ENCODE results near the gene IFNG-AS1.

DNA sequence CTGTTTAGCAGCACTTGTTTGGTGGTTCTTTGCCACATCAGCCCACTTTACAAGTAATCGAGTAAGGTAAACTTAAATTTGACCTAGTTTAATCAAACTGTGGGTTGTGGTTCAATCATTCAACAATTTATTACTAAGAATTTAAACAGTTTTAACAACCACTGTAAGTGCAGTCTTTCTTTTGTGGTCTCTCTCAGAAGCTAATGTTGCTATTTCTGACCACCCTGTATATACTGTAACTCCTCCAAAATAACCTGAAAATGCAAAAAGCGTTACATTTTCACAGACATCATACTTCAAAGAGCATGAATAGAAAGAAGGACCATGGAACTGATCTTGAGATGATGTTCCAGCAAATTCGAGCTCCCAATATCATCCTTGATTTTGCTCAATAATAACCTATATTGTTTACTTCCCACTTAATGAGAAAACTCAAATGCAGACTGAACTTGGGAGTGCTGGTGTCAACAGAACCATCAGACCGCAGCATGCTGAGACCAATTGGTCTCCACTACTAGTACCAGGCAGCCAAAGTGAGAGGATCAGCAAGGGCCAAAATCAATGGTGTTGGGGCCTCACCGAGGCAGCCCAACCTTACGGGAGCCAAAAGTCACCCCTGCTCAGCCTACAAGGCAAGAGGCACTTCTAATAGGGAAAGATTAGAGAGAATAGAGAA lies 22.1 kb downstream of the IFNG-AS1 start:
- TF ChIP-seq, protein P1, sequence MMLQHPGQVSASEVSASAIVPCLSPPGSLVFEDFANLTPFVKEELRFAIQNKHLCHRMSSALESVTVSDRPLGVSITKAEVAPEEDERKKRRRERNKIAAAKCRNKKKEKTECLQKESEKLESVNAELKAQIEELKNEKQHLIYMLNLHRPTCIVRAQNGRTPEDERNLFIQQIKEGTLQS (IDR thresholded peaks at IDR 0.05) = no peak
- TF ChIP-seq EZH2phosphoT487 (IDR thresholded peaks at IDR 0.05; ENCODE audit: borderline replicate concordance) = no peak
- TF ChIP-seq EZH2 (IDR thresholded peaks at IDR 0.05) = no peak
- TF ChIP-seq, protein P2, sequence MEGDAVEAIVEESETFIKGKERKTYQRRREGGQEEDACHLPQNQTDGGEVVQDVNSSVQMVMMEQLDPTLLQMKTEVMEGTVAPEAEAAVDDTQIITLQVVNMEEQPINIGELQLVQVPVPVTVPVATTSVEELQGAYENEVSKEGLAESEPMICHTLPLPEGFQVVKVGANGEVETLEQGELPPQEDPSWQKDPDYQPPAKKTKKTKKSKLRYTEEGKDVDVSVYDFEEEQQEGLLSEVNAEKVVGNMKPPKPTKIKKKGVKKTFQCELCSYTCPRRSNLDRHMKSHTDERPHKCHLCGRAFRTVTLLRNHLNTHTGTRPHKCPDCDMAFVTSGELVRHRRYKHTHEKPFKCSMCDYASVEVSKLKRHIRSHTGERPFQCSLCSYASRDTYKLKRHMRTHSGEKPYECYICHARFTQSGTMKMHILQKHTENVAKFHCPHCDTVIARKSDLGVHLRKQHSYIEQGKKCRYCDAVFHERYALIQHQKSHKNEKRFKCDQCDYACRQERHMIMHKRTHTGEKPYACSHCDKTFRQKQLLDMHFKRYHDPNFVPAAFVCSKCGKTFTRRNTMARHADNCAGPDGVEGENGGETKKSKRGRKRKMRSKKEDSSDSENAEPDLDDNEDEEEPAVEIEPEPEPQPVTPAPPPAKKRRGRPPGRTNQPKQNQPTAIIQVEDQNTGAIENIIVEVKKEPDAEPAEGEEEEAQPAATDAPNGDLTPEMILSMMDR (IDR thresholded peaks at IDR 0.05 in 2 of 3, conservative IDR thresholded peaks at IDR 0.05 in 1 of 3; ENCODE audit: borderline replicate concordance in 1 of 3, insufficient read depth in 1 of 3, low read depth in 2 of 3, low read length in 2 of 3) = no peak
- no peak for TF ChIP-seq ZNF274 (IDR thresholded peaks at IDR 0.05; ENCODE audit: low read depth, low read length)
- no peak for TF ChIP-seq POLR2AphosphoS5 (IDR thresholded peaks at IDR 0.05; ENCODE audit: low read depth, low read length)
- no peak for TF ChIP-seq EGR1 (IDR thresholded peaks at IDR 0.05; ENCODE audit: low read depth)
